Measurements from ENCODE around the gene RNF10. TPM values are rescaled to one million over a fixed set of nuclear protein-coding genes. Genes with fewer than 3 reads are reported as not detected.
"Not testable (repeated sequence)": the region's sequence is repeated elsewhere in the genome, so short reads cannot be mapped to it uniquely, and the experiment has no call there.

The RNF10 gene
- total RNA-seq, 2 experiments from 2014 or later: 142 to 164 TPM

DNA sequence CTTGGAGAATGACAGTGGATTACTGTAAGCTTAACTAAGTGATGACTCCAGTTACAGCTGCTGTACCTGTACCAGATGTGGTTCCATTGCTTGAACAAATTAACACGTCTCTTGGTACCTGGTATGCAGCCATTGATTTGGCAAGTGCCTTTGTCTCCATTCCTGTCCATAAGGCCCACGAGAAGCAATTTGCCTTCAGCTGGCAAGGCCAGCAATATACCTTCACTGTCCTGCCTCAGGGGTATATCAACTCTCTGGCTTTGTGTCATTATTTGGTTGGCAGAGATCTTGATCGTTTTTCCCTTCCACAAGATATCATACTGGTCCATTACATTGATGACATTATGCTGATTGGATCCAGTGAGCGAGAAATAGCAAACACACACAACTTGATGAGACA lies 76.4 kb downstream of the RNF10 start:
- H3K9me3 Mint-ChIP-seq: no peaks in the 10 kb centered on the region
- no peaks in the 10 kb centered on the region for H3K36me3 Mint-ChIP-seq
- H3K27ac Mint-ChIP-seq: no peak overlapping the region
- H3K4me1 Mint-ChIP-seq: peaks cover 11% of the 10 kb centered on the region
- no peaks in the 10 kb centered on the region for H3K27me3 Mint-ChIP-seq
- DNase-seq: no peak
- no peak overlapping the region for H3K4me3 Mint-ChIP-seq

GRCh38 chr12:120611534-120611933 lies 77.4 kb downstream of the RNF10 start:
- H3K4me3 Mint-ChIP-seq, H3K27me3 Mint-ChIP-seq: not testable (repeated sequence)
- H3K4me1 Mint-ChIP-seq: peaks cover 11% of the 10 kb centered on the region

DNA sequence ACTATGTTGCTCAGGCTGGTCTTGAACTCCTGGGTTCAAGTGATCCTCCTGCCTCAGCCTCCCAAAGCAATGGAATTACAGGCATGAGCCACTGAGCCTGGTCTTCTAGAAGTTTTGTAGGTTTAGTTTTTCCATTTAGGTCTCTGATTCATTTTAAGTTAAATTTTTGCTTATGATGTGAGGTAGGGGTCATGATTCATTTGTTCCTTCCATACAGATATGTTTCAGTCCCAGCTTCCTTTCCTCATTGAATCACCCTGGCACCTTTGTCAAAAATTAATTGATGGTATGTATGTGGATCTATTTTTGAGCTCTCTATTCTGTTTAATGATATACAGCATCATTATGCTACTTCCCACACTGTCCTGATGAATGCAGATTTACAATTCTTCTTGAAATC lies 80.7 kb downstream of the RNF10 start:
- peaks cover 11% of the 10 kb centered on the region for H3K4me1 Mint-ChIP-seq
- no peak overlapping the region for H3K27ac Mint-ChIP-seq
- H3K27me3 Mint-ChIP-seq: peaks cover 24% of the 10 kb centered on the region
- peaks cover 1% of the 10 kb centered on the region for H3K9me3 Mint-ChIP-seq
- DNase-seq: no peak
- H3K36me3 Mint-ChIP-seq: peaks cover 1% of the 10 kb centered on the region
- no peak overlapping the region for H3K4me3 Mint-ChIP-seq

More at GRCh38 chr12:120611534-120611933, 77.4 kb downstream of the RNF10 start:
- H3K27ac Mint-ChIP-seq, H3K36me3 Mint-ChIP-seq, H3K9me3 Mint-ChIP-seq, DNase-seq: not testable (repeated sequence)

DNA sequence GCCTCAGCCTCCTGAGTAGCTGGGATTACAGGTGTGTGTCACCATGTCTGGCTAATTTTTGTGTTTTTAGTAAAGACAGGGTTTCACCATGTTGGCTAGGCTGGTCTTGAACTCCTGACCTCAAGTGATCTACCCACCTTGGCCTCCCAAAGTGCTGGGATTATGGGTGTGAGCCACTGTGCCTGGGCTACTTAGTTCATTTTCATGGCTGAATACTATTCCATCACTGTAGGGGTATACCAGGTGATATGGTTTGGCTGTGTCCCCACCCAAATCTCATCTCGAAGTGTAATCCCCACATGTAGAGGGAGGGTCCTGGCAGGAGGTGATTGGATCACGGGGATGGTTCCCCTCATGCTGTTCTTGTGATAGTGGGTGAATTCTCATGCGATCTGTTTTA lies 83.0 kb downstream of the RNF10 start:
- H3K4me1 Mint-ChIP-seq: peaks cover 11% of the 10 kb centered on the region

GRCh38 chr12:120617767-120618166 lies 83.6 kb downstream of the RNF10 start:
- not testable (repeated sequence) for H3K4me3 Mint-ChIP-seq, H3K36me3 Mint-ChIP-seq, H3K9me3 Mint-ChIP-seq, H3K27ac Mint-ChIP-seq, DNase-seq
- Mint-ChIP-seq H3K27me3 (peaks cover 33% of the 10 kb centered on the region), H3K4me1 (peaks cover 11% of the 10 kb centered on the region)

More for the DNA sequence above, 83.0 kb downstream of the RNF10 start:
- H3K9me3 Mint-ChIP-seq, H3K36me3 Mint-ChIP-seq, DNase-seq, H3K4me3 Mint-ChIP-seq, H3K27ac Mint-ChIP-seq: not testable (repeated sequence)
- peaks cover 33% of the 10 kb centered on the region for H3K27me3 Mint-ChIP-seq

DNA sequence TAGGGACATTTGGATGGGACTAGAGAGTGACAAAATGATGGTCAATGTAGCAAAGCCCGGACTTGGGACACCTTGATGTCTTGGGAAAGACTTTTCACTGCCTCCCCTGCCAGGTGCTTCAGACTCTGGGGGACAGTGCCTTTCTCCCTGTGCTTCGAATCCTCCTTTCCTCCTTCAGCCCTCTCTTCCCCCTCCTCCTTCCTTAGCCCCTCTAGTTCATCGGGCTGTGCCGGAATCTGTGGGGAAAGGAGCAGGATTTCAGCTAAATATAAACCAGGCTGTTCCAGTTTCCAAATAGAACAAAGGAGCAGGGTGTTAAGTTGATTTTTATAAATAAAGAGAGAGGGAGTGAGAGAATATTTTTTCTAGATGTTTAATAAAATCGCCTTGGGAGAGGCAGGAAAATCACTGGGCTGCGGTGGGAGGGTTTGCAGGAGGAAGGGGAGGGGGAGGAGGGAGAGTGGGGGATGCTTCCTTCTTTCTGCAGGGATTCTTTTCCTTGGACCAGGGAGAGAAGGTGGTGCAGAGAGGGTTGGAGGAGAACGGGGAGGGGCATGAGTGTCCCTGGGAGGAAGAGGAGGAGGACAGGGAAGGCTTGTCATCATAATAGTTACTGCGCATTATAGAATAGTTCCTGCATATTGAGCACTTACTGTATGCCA lies 84.9 kb downstream of the RNF10 start:
- DNase-seq: no peak
- Mint-ChIP-seq H3K4me3 (no peak overlapping the region), H3K27me3 (peaks cover 33% of the 10 kb centered on the region), H3K9me3 (peaks cover 1% of the 10 kb centered on the region), H3K36me3 (peaks cover 1% of the 10 kb centered on the region), H3K4me1 (peaks cover 11% of the 10 kb centered on the region), H3K27ac (no peak overlapping the region)

GRCh38 chr12:120620624-120621023 lies 86.5 kb downstream of the RNF10 start:
- peaks cover 1% of the 10 kb centered on the region for H3K36me3 Mint-ChIP-seq
- no peaks in the 10 kb centered on the region for H3K4me1 Mint-ChIP-seq
- peaks cover 1% of the 10 kb centered on the region for H3K9me3 Mint-ChIP-seq
- peaks cover 33% of the 10 kb centered on the region for H3K27me3 Mint-ChIP-seq
- DNase-seq: no peak
- H3K4me3 Mint-ChIP-seq: no peak overlapping the region
- no peak overlapping the region for H3K27ac Mint-ChIP-seq

DNA sequence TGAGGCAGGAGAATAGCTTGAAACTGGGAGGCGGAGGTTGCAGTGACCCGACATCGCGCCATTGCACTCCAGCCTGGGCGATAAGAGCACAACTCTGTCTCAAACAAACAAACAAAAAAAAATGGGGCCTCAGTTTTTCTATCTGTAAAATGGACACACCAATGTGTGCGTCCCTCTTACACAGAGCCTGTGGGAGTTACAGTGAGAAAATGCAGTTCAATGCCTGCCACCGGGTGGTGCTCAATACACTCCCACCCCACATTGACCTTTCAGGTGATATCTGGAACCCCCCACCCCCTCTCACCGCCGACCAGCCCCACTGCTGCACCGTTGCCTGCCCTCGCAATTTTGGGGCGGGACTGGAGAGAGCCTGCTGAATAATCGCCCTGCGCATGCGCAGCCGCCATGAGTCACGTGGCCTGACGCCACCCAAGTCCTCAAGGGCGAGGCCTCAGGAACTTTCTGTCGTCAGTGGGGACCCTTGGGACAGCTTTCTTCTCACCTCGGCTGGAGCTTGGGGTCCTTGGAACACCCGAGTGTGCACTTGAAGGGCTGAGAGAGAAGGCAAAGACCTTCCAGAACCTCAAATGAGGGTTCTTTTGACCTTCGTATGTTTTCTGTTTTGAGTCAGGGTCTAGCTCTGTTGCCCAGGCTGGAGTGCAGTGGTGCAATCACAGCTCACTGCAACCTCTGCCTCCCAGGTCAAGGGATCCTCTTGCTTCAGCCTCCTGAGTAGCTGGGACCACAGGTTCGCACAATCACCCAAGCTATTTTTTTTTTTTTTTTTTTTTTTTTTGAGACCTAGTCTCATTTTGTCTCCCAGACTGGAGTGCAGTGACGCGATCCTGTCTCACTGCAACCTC lies 91.6 kb downstream of the RNF10 start:
- H3K27me3 Mint-ChIP-seq: peaks cover under 1% of the 10 kb centered on the region
- H3K36me3 Mint-ChIP-seq: no peaks in the 10 kb centered on the region
- H3K27ac Mint-ChIP-seq: no peak overlapping the region
- no peak overlapping the region for H3K4me3 Mint-ChIP-seq
- DNase-seq: peak; percentile 36
- no peaks in the 10 kb centered on the region for H3K4me1 Mint-ChIP-seq
- H3K9me3 Mint-ChIP-seq: no peaks in the 10 kb centered on the region

Other genes with a start within 250 kb of the RNF10 start
- gene RNU4-2, start 242.5 kb upstream of the RNF10 start, total RNA-seq: 1,000 to 10,000 TPM; 1,075 to 1,133 TPM
- gene RNU4-1, start 241.1 kb upstream of the RNF10 start, total RNA-seq: 100 to 1,000 TPM; 768 to 829 TPM
- gene SIRT4, start 232.0 kb upstream of the RNF10 start, total RNA-seq: 1 to 10 TPM; 1.9 to 2.1 TPM
- gene PLA2G1B, start 206.6 kb upstream of the RNF10 start, total RNA-seq: not detected
- gene MSI1, start 165.2 kb upstream of the RNF10 start, total RNA-seq: 1 to 10 TPM in 1 of 2 experiments, under 1 TPM in 1; 0.60 to 1.7 TPM
- 100 to 1,000 TPM; 449 to 455 TPM for gene COX6A1, start 96.2 kb upstream of the RNF10 start, total RNA-seq
- 10 to 100 TPM; 64.2 to 64.6 TPM for gene TRIAP1, start 88.0 kb upstream of the RNF10 start, total RNA-seq
- gene GATC, start 87.9 kb upstream of the RNF10 start, total RNA-seq: 10 to 100 TPM; 25.0 to 30.5 TPM
- 100 to 1,000 TPM; 288 to 292 TPM for gene SRSF9, start 64.6 kb upstream of the RNF10 start, total RNA-seq
- gene DYNLL1, start 38.2 kb upstream of the RNF10 start, total RNA-seq: 100 to 1,000 TPM; 214 to 226 TPM
- gene COQ5, start 5.2 kb upstream of the RNF10 start, total RNA-seq: 10 to 100 TPM; 35.0 to 35.6 TPM
- gene POP5, start 47.0 kb downstream of the RNF10 start, total RNA-seq: 10 to 100 TPM; 60.0 to 61.9 TPM
- gene CABP1, start 106.3 kb downstream of the RNF10 start, total RNA-seq: 1 to 10 TPM in 1 of 2 experiments, under 1 TPM in 1; 0.94 to 2.0 TPM
- 10 to 100 TPM; 93.1 to 99.5 TPM for gene MLEC, start 152.8 kb downstream of the RNF10 start, total RNA-seq
- gene UNC119B, start 176.1 kb downstream of the RNF10 start, total RNA-seq: 10 to 100 TPM; 24.1 to 25.5 TPM
- 10 to 100 TPM; 11.4 to 13.4 TPM for gene ACADS, start 191.5 kb downstream of the RNF10 start, total RNA-seq